WTC11 (cell line): ENCODE data around the gene EEFSEC. TPM values are rescaled to one million over a fixed set of nuclear protein-coding genes. Genes with fewer than 3 reads are reported as not detected.

Experiments
- ATAC-seq: fragments of 200-7000 bp; cut with Tn5 transposase; 2 replicates; pipeline ENCODE4 v1.10.0; 2021; ENCODE audit warnings: mild to moderate bottlenecking, moderate library complexity
- CTCF ChIA-PET: fragments of 300-600 bp; sonication (Branson Sonifier 250); formaldehyde crosslinking; loops from one replicate; lab custom pipeline; 2021; ENCODE audit warnings: antibody characterized with exemption; lab: Charles Lee
- POLR2A ChIA-PET: fragments of 350-600 bp; sonication (Branson Sonifier 250); formaldehyde crosslinking; loops from one replicate; lab custom pipeline; 2021; ENCODE audit warnings: antibody characterized with exemption; lab: Charles Lee
- DNase-seq: peaks from one replicate; pipeline ENCODE4 v3.0.0; 2021; ENCODE audit warnings: low spot score
- H3K27ac Mint-ChIP-seq: 2 replicates; pipeline ENCODE4 v1.8.0; 2021; ENCODE audit warnings: mixed read lengths
- H3K27me3 Mint-ChIP-seq: 2 replicates; pipeline ENCODE4 v1.8.0; 2021; ENCODE audit warnings: low read depth, mild to moderate bottlenecking, moderate library complexity, mixed read lengths
- H3K36me3 Mint-ChIP-seq: 2 replicates; pipeline ENCODE4 v1.8.0; 2021; ENCODE audit warnings: mixed read lengths
- H3K4me1 Mint-ChIP-seq: 2 replicates; pipeline ENCODE4 v1.8.0; 2022; ENCODE audit warnings: mixed read lengths
- H3K4me3 Mint-ChIP-seq: 2 replicates; pipeline ENCODE4 v1.8.0; 2021; ENCODE audit warnings: mild to moderate bottlenecking, moderate library complexity, mixed read lengths
- H3K9me3 Mint-ChIP-seq: 2 replicates; pipeline ENCODE4 v1.8.0; 2021; ENCODE audit warnings: mixed read lengths
- AFF4 ChIP-seq: sonication (generic); formaldehyde crosslinking; IDR thresholded peaks from 2 replicates; pipeline ENCODE4 v1.8.1; 2023; ENCODE audit warnings: mild to moderate bottlenecking, missing genetic modification reagents, borderline replicate concordance
- CBFB ChIP-seq: sonication (generic); formaldehyde crosslinking; IDR thresholded peaks from 2 replicates; pipeline ENCODE4 v1.8.1; 2022; ENCODE audit warnings: mild to moderate bottlenecking, low read depth, missing genetic modification reagents
- CREB1 ChIP-seq: sonication (generic); formaldehyde crosslinking; IDR thresholded peaks from 2 replicates; pipeline ENCODE4 v1.8.0; 2023; ENCODE audit warnings: mild to moderate bottlenecking, missing genetic modification reagents
- E2F4 ChIP-seq: sonication (generic); formaldehyde crosslinking; IDR thresholded peaks from 2 replicates; pipeline ENCODE4 v1.8.1; 2022; ENCODE audit warnings: low read depth, mild to moderate bottlenecking, moderate library complexity, missing genetic modification reagents, borderline replicate concordance
- E2F5 ChIP-seq: sonication (generic); formaldehyde crosslinking; IDR thresholded peaks from 2 replicates; pipeline ENCODE4 v1.8.1; 2022; ENCODE audit warnings: mild to moderate bottlenecking, moderate library complexity, missing genetic modification reagents
- FOXK1 ChIP-seq: sonication (generic); formaldehyde crosslinking; IDR thresholded peaks from 2 replicates; pipeline ENCODE4 v1.8.0; 2022; ENCODE audit warnings: mild to moderate bottlenecking, moderate library complexity, missing genetic modification reagents
- FOXP4 ChIP-seq: sonication (generic); formaldehyde crosslinking; IDR thresholded peaks from 2 replicates; pipeline ENCODE4 v1.8.0; 2022; ENCODE audit warnings: mild to moderate bottlenecking, missing genetic modification reagents
- GTF2I ChIP-seq: fragments of 250-450 bp; sonication (Bioruptor Pico); conservative IDR thresholded peaks from 2 replicates; pipeline ENCODE4 v1.4.0; 2021; ENCODE audit warnings: mild to moderate bottlenecking
- HMGA2 ChIP-seq: fragments of 250-450 bp; sonication (Bioruptor Pico); IDR thresholded peaks from 2 replicates; pipeline ENCODE4 v1.4.0; 2021; ENCODE audit warnings: mild to moderate bottlenecking, moderate library complexity
- JUN ChIP-seq: sonication (generic); formaldehyde crosslinking; IDR thresholded peaks from 2 replicates; pipeline ENCODE4 v1.8.0; 2023; ENCODE audit warnings: mild to moderate bottlenecking, missing genetic modification reagents
- MXD4 ChIP-seq: fragments of 250-450 bp; sonication (Bioruptor Pico); IDR thresholded peaks from 2 replicates; pipeline ENCODE4 v1.8.0; 2021; ENCODE audit warnings: mild to moderate bottlenecking, moderate library complexity, borderline replicate concordance
- NR1H2 ChIP-seq: sonication (generic); formaldehyde crosslinking; IDR thresholded peaks from 2 replicates; pipeline ENCODE4 v1.9.0; 2021; ENCODE audit warnings: mild to moderate bottlenecking, moderate library complexity, missing genetic modification reagents
- OVOL2 ChIP-seq: fragments of 250-450 bp; sonication (Bioruptor Pico); IDR thresholded peaks from 2 replicates; pipeline ENCODE4 v1.9.0; 2021; ENCODE audit warnings: mild to moderate bottlenecking, borderline replicate concordance
- PREB ChIP-seq: sonication (generic); formaldehyde crosslinking; IDR thresholded peaks from 2 replicates; pipeline ENCODE4 v1.8.1; 2022; ENCODE audit warnings: mild to moderate bottlenecking, missing genetic modification reagents, moderate library complexity, borderline replicate concordance
- STAT6 ChIP-seq: sonication (generic); formaldehyde crosslinking; conservative IDR thresholded peaks from 2 replicates; pipeline ENCODE4 v1.8.1; 2023; ENCODE audit warnings: mild to moderate bottlenecking, low read depth, missing genetic modification reagents, moderate library complexity
- ZNF219 ChIP-seq: sonication (generic); formaldehyde crosslinking; IDR thresholded peaks from 2 replicates; pipeline ENCODE4 v1.8.0; 2023; ENCODE audit warnings: missing genetic modification reagents, mild to moderate bottlenecking, borderline replicate concordance
- ZNF232 ChIP-seq: sonication (generic); formaldehyde crosslinking; IDR thresholded peaks from 2 replicates; pipeline ENCODE4 v1.8.0; 2022; ENCODE audit warnings: mild to moderate bottlenecking, missing genetic modification reagents
- ZNF263 ChIP-seq: sonication (generic); formaldehyde crosslinking; IDR thresholded peaks from 2 replicates; pipeline ENCODE4 v1.8.1; 2022; ENCODE audit warnings: low read depth, mild to moderate bottlenecking, moderate library complexity, missing genetic modification reagents
- total RNA-seq: library from RNA; stranded (reverse); gene quantifications from 3 replicates; pipeline ENCODE4 v1.2.3, GENCODE V29; 2021

EEFSEC gene
- total RNA-seq, 1 experiment from 2014 or later = 13.7 TPM

GRCh38 chr3:128357538-128357937, 204.3 kb downstream of the EEFSEC start:
- no peak for ATAC-seq
- Mint-ChIP-seq H3K9me3 (no peaks in the 10 kb centered on the region), H3K27me3 (no peaks in the 10 kb centered on the region), H3K27ac (no peak overlapping the region), H3K4me3 (no peak overlapping the region), H3K36me3 (peaks cover 4% of the 10 kb centered on the region; the same call in 1 of the 2 replicates), H3K4me1 (no peaks in the 10 kb centered on the region)
- DNase-seq = no peak
- ChIA-PET CTCF (no interaction called here), POLR2A (interaction anchor here (0.8 kb wide), 1 partner anchor 38 kb away, joined by 4 read pairs; no protein-coding TSS in a partner anchor)
- TF ChIP-seq ZNF219 (no peak), NR1H2 (CRISPR knock-in tag) (no peak), HMGA2 (CRISPR knock-in tag) (no peak), FOXP4 (CRISPR knock-in tag) (no peak), AFF4 (CRISPR knock-in tag) (no peak)

GRCh38 chr3:128358156-128358895, 205.0 kb downstream of the EEFSEC start:
- ATAC-seq (no peak), DNase-seq (no peak)
- CTCF ChIA-PET = interaction anchor here (0.7 kb wide), 1 partner anchor 37 kb away, joined by 3 read pairs; no protein-coding TSS in a partner anchor
- no peaks in the 10 kb centered on the region for H3K4me1 Mint-ChIP-seq
- H3K9me3 Mint-ChIP-seq = no peaks in the 10 kb centered on the region
- peaks cover 4% of the 10 kb centered on the region; the same call in 1 of the 2 replicates for H3K36me3 Mint-ChIP-seq
- no peaks in the 10 kb centered on the region for H3K27me3 Mint-ChIP-seq
- H3K27ac Mint-ChIP-seq = no peak overlapping the region
- H3K4me3 Mint-ChIP-seq = no peak overlapping the region
- POLR2A ChIA-PET = no interaction called here
- no peak for TF ChIP-seq JUN (CRISPR knock-in tag)
- no peak for TF ChIP-seq CREB1 (CRISPR knock-in tag)
- TF ChIP-seq ZNF232 (CRISPR knock-in tag) = no peak
- no peak for TF ChIP-seq OVOL2 (CRISPR knock-in tag)
- TF ChIP-seq FOXK1 = no peak
- TF ChIP-seq CBFB (CRISPR knock-in tag) = no peak
- no peak for TF ChIP-seq E2F5 (CRISPR knock-in tag)
- no peak for TF ChIP-seq ZNF263 (CRISPR knock-in tag)
- no peak for TF ChIP-seq E2F4
- no peak for TF ChIP-seq MXD4 (CRISPR knock-in tag)
- TF ChIP-seq FOXP4 (CRISPR knock-in tag) = no peak
- no peak for TF ChIP-seq PREB (CRISPR knock-in tag)
- TF ChIP-seq GTF2I = no peak
- TF ChIP-seq STAT6 (CRISPR knock-in tag) = no peak
